Fibroblast of lung (primary cell): ENCODE measurements around the gene ETNK2.

Experiments used
- EZH2 ChIP-seq: IDR thresholded peaks from 2 replicates; pipeline ENCODE4 v1.5.1; 2012; ENCODE audit warnings: low read length, control low read depth, mild to moderate bottlenecking; ENCODE audit errors: missing control alignments
- TF ChIP-seq, protein P1 (sequence below), 2 donors: IDR thresholded peaks in 1 of 2; conservative IDR thresholded peaks in 1 of 2; 1 replicate in 1 of 2; 2 replicates in 1 of 2; pipeline ENCODE4 v1.5.1; 2011 to 2012; ENCODE audit warnings: low read length in 2 of 2, control low read depth in 1 of 2, inconsistent platforms in 1 of 2, low read depth in 1 of 2, mild to moderate bottlenecking in 1 of 2

GRCh38 chr1:204091787-204092312 is 60.0 kb downstream of the ETNK2 start:
- TF ChIP-seq, protein P1, sequence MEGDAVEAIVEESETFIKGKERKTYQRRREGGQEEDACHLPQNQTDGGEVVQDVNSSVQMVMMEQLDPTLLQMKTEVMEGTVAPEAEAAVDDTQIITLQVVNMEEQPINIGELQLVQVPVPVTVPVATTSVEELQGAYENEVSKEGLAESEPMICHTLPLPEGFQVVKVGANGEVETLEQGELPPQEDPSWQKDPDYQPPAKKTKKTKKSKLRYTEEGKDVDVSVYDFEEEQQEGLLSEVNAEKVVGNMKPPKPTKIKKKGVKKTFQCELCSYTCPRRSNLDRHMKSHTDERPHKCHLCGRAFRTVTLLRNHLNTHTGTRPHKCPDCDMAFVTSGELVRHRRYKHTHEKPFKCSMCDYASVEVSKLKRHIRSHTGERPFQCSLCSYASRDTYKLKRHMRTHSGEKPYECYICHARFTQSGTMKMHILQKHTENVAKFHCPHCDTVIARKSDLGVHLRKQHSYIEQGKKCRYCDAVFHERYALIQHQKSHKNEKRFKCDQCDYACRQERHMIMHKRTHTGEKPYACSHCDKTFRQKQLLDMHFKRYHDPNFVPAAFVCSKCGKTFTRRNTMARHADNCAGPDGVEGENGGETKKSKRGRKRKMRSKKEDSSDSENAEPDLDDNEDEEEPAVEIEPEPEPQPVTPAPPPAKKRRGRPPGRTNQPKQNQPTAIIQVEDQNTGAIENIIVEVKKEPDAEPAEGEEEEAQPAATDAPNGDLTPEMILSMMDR (conservative IDR thresholded peaks at IDR 0.05 in 1 of 2, IDR thresholded peaks at IDR 0.05 in 1 of 2; ENCODE audit: low read depth in 1 of 2, low read length in 2 of 2) = no peak
- no peak for TF ChIP-seq EZH2
